Measurements from ENCODE around the gene NRP1.

NRP1 gene

DNA sequence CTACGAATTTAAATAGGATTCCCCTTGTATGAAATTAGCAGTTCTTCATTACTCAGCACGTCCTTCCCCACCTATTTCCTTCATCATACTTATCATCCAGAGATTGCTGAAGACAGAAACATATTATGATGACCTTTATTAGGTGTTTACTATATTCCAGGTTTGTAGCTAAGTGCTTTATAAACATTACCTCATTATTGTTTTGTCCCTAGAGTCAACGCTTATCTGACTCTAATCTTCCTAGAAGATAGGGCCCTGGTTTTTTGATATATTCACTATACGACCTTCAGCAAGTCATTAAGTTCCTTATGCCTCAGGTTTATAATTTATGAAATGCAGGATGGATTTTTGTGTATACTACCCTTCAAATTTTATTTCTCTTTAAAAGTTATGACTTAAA is 36.8 kb upstream of the NRP1 start:
- H3K36me3 ChIP-seq: no peaks in the 10 kb centered on the region
- H4K20me1 ChIP-seq: no peaks in the 10 kb centered on the region
- H3K4me3 ChIP-seq: no peak overlapping the region
- H3K27ac ChIP-seq: no peak overlapping the region
- no peaks in the 10 kb centered on the region for H3K27me3 ChIP-seq
- H3K9ac ChIP-seq: no peak overlapping the region
- H3K4me2 ChIP-seq: no peak overlapping the region
- peaks cover 10% of the 10 kb centered on the region for H3K9me3 ChIP-seq
- H3K4me1 ChIP-seq: no peaks in the 10 kb centered on the region
- no peak for TF ChIP-seq Cebpa-rat (IDR thresholded peaks at IDR 0.05)

DNA sequence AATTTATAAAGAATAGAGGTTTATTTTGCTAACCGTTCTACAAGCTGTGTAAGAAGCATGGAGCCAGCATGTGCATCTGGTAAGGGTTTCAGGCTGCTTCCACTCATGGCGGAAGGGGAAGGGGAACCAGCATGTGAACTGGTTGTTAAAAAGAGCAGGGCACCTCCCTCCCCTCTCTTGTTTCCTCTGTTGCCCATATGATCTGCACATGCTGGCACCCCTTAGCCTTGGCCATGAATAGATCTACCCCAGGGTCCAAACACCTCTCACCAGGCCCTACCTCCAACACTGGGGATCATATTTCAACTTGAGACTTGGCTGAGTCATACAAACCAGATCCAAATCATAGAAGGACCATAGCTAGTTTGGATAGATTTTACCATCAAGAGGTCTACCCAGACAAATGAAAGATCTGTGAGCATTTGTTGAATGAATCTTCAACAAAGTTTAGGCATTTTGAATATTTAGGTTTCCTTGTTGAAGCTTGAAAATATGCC is 36.0 kb upstream of the NRP1 start:
- Histone ChIP-seq H3K4me2 (no peak overlapping the region), H3K4me3 (no peak overlapping the region), H3K36me3 (no peaks in the 10 kb centered on the region), H3K4me1 (no peaks in the 10 kb centered on the region), H3K27ac (no peak overlapping the region), H3K9ac (no peak overlapping the region), H3K9me3 (peaks cover 13% of the 10 kb centered on the region), H4K20me1 (no peaks in the 10 kb centered on the region), H3K27me3 (no peaks in the 10 kb centered on the region)
- no peak for TF ChIP-seq Cebpa-rat (IDR thresholded peaks at IDR 0.05)

DNA sequence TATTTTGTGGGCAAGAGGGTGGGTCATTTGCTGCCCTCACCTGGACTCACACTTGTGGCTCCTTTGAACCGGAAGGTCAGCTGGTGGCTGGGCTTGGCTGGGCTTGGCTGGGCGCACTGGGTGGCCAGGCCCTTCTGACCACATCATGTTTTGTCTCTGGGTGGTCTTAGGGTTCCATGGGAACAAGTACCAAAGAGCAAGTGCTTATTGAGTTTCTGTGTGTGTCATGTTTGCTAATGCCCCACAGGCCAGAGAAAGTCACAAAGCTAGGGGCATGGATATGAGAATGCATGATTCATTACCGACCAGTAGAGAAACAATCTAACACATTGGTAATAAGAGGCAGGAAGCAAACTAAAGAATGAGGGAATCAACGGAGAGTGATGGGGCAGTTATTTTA is 33.6 kb upstream of the NRP1 start:
- no peak for TF ChIP-seq Cebpa-rat (IDR thresholded peaks at IDR 0.05)
- H3K27ac ChIP-seq: no peak overlapping the region
- no peaks in the 10 kb centered on the region for H3K36me3 ChIP-seq
- H3K4me1 ChIP-seq: no peaks in the 10 kb centered on the region
- no peaks in the 10 kb centered on the region for H3K27me3 ChIP-seq
- H3K9ac ChIP-seq: no peak overlapping the region
- H3K4me3 ChIP-seq: no peak overlapping the region
- peaks cover 13% of the 10 kb centered on the region for H3K9me3 ChIP-seq
- no peaks in the 10 kb centered on the region for H4K20me1 ChIP-seq
- no peak overlapping the region for H3K4me2 ChIP-seq

DNA sequence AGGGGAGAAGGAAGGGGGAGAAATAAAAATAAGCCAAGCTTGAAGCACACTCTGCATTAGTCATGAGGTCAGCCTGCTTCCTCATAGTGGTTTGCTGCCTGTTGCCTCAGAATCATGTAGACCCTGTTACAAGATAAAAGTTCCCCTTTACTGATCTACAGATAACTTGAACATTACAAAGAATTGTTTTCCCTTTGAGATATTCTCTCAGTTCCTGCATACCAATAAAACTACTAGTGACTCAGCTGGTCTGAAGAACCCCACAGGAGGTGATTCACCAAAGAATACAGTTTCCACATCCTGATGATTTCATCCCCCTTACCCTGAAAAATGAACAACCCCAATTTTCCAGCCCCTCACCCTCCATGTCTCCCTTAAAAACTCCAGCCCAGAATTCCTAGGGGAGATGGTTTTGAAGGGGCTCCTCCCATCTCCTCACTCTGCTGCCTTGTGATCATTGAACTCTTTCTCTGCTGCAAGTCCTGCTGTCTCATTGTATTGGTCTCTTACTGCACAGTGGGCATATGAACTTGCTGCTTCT is 31.5 kb upstream of the NRP1 start:
- Histone ChIP-seq H3K36me3 (no peaks in the 10 kb centered on the region), H3K4me2 (no peak overlapping the region)

DNA sequence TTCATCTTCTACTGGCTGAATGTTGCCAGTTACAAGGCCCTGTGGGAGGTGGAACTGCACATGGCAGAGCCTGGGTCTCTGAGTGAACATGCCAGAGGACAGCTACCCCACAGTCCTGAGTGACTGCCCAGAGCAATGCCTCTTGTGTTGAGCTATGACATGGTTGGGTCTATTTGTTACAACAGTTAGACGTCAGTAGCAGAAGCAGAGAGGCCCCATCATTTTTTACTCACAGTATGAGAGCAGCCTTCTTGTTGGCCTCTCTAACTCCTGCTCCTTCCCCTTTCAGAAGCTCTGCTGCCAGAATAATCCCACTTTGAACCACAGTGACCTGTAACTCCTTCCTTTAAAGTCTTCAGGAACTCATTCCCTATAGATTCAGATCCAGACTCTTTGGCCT is 30.8 kb upstream of the NRP1 start:
- no peak overlapping the region for H3K4me2 ChIP-seq
- H3K4me1 ChIP-seq: no peaks in the 10 kb centered on the region
- H3K36me3 ChIP-seq: no peaks in the 10 kb centered on the region
- no peaks in the 10 kb centered on the region for H4K20me1 ChIP-seq
- H3K9me3 ChIP-seq: peaks cover 13% of the 10 kb centered on the region
- no peak overlapping the region for H3K9ac ChIP-seq
- no peaks in the 10 kb centered on the region for H3K27me3 ChIP-seq
- H3K27ac ChIP-seq: no peak overlapping the region
- no peak overlapping the region for H3K4me3 ChIP-seq
- TF ChIP-seq Cebpa-rat (IDR thresholded peaks at IDR 0.05): no peak

More for the DNA sequence above, 31.5 kb upstream of the NRP1 start:
- Histone ChIP-seq H3K27me3 (no peaks in the 10 kb centered on the region), H3K9ac (no peak overlapping the region), H3K4me3 (no peak overlapping the region), H3K9me3 (peaks cover 13% of the 10 kb centered on the region), H3K4me1 (no peaks in the 10 kb centered on the region), H3K27ac (no peak overlapping the region), H4K20me1 (no peaks in the 10 kb centered on the region)
- no peak for TF ChIP-seq Cebpa-rat (IDR thresholded peaks at IDR 0.05)

DNA sequence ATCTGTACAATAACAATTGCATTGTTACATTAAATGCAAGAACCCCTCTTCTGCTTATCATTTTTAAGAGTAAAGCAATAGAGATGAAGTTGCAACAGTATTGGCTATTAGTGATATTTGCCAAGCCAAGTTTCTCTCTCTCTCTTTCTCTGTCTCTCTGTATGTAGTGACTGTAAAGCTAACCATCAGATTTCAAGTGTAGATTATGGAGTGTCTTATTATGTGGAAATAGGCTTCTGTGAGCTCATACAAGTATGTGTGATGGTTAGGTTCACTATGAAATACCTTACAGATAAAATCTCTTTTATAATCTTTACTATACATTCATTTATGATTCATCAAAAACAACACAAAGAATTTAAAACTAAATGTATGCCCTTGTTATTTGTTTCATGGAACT is 28.6 kb upstream of the NRP1 start:
- no peak overlapping the region for H3K27ac ChIP-seq
- H3K36me3 ChIP-seq: no peaks in the 10 kb centered on the region
- no peak overlapping the region for H3K9ac ChIP-seq
- H3K9me3 ChIP-seq: peaks cover 13% of the 10 kb centered on the region
- no peaks in the 10 kb centered on the region for H3K27me3 ChIP-seq
- H3K4me2 ChIP-seq: no peak overlapping the region
- peaks cover 3% of the 10 kb centered on the region; the same call in 1 of the 2 replicates for H3K4me1 ChIP-seq
- no peak overlapping the region for H3K4me3 ChIP-seq
- no peaks in the 10 kb centered on the region for H4K20me1 ChIP-seq
- TF ChIP-seq Cebpa-rat (IDR thresholded peaks at IDR 0.05): no peak

DNA sequence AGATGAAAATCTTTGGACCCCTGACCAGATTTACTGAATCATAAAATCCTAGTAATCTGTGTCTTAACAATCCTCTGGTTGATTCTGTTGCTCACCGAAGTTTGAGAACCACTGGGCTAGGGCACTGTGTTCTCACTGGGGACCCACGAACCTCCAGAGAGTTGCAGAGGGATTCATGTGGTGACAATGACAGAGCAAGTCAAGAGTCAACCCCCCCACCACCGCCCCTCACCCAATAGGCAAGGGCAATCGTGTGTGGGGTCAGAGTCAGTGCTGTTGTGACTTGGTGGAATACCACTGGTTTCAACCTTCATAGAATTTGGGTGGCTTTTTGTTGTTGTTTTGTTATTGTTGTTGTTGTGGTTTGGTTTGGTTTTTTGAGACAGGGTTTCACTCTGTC is 23.5 kb upstream of the NRP1 start:
- Histone ChIP-seq H3K4me3 (no peak overlapping the region), H4K20me1 (no peaks in the 10 kb centered on the region), H3K9ac (no peak overlapping the region), H3K4me1 (peaks cover 9% of the 10 kb centered on the region; the same call in 1 of the 2 replicates), H3K27ac (no peak overlapping the region), H3K27me3 (no peaks in the 10 kb centered on the region), H3K9me3 (no peaks in the 10 kb centered on the region; the same call in 1 of the 2 replicates), H3K4me2 (peak overlapping the region; percentile 33), H3K36me3 (no peaks in the 10 kb centered on the region)
- no peak for TF ChIP-seq Cebpa-rat (IDR thresholded peaks at IDR 0.05)

DNA sequence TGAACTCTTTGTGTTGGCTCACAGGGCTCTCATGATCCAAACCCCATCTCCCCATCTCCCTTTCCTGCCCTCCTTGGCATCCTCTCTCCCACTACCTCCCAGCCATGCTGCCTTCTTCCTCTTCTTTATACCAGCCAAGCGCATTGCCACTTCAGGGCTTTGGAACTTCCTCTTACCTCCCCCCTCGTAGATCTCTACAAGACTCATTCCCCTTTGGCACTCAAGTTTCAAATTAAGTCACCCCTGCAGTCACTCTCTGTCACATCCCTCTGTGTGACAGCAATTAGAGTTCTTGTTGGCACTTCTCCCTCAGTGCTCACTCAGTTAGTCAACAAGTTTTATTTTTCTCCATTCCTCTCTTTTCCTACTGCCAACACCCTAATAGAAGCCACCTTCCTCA is 20.8 kb upstream of the NRP1 start:
- Histone ChIP-seq H3K9ac (no peak overlapping the region), H3K4me2 (no peak overlapping the region), H4K20me1 (no peaks in the 10 kb centered on the region), H3K36me3 (no peaks in the 10 kb centered on the region), H3K27ac (no peak overlapping the region), H3K4me1 (peaks cover 9% of the 10 kb centered on the region; the same call in 1 of the 2 replicates), H3K9me3 (no peaks in the 10 kb centered on the region), H3K4me3 (no peak overlapping the region), H3K27me3 (no peaks in the 10 kb centered on the region)
- no peak for TF ChIP-seq Cebpa-rat (IDR thresholded peaks at IDR 0.05)

DNA sequence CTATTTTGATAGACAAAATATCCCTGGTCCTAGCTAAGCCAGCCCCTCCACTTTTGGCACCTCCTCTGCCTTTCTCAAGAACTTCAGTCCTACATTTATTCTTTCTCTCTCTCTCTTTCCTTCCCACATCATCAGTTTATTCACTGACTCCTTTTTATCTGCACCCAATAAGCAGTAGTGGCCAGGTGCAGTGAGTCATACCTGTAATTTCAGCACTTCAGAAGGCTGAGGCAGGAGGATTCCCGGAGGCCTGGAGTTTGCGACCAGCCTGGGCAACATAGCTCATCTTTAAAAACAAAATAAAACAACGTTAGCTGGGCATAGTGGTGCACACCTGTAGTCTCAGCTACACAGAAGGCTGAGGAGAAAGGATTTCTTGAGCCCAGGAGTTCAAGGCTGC is 19.4 kb upstream of the NRP1 start:
- TF ChIP-seq Cebpa-rat (IDR thresholded peaks at IDR 0.05): no peak
- H3K4me2 ChIP-seq: no peak overlapping the region
- no peak overlapping the region for H3K27ac ChIP-seq

DNA sequence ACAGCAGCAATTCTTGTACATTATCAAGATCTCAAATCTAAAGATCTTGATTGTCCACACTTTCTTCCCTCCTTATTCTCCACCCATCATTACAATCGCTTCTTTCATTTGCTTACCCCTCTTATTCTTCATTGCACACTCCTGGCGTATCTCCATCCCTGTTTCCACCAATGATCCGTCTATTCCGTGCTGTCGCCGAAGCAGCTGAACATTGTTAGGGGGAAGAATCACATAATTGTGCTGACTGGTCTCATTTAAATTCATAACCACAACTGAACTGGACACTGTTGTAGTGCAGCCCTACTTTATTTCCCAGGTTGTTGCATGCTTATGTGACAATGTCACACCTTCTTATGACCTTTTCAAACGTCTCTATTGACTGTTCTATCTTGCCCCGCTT is 18.9 kb upstream of the NRP1 start:
- no peak overlapping the region for H3K9ac ChIP-seq
- H4K20me1 ChIP-seq: no peaks in the 10 kb centered on the region
- no peaks in the 10 kb centered on the region for H3K36me3 ChIP-seq
- TF ChIP-seq Cebpa-rat (IDR thresholded peaks at IDR 0.05): no peak
- no peak overlapping the region for H3K4me3 ChIP-seq
- H3K9me3 ChIP-seq: no peaks in the 10 kb centered on the region
- no peaks in the 10 kb centered on the region for H3K27me3 ChIP-seq
- H3K4me1 ChIP-seq: peaks cover 9% of the 10 kb centered on the region; the same call in 1 of the 2 replicates
- H3K27ac ChIP-seq: no peak overlapping the region
- H3K4me2 ChIP-seq: no peak overlapping the region

More for the DNA sequence above, 19.4 kb upstream of the NRP1 start:
- Histone ChIP-seq H3K9me3 (no peaks in the 10 kb centered on the region), H3K4me1 (peaks cover 9% of the 10 kb centered on the region; the same call in 1 of the 2 replicates), H3K9ac (no peak overlapping the region), H4K20me1 (no peaks in the 10 kb centered on the region), H3K36me3 (no peaks in the 10 kb centered on the region), H3K4me3 (no peak overlapping the region), H3K27me3 (no peaks in the 10 kb centered on the region)

DNA sequence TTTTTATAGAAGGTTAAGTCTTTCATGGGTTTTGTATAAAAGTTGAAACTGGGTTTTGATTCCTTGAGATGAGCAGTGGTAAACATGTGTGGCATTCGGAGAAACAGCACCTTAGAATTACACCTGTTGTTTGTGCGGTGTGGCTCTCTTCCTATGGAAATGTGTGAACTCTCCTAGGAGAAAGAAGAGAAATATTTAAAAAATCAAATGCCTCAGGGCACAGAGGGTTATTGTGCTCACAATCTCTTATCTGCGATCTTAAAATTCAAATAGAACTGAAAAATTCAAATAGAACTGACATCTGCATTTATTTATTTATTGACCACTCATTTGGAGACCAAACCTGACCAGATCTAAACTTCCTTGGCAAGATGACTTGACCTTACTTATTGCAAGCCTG is 18.1 kb upstream of the NRP1 start:
- no peak overlapping the region for H3K27ac ChIP-seq
- no peak overlapping the region for H3K4me3 ChIP-seq
- no peak for TF ChIP-seq Cebpa-rat (IDR thresholded peaks at IDR 0.05)
- no peaks in the 10 kb centered on the region for H3K27me3 ChIP-seq
- no peak overlapping the region for H3K9ac ChIP-seq
- H3K4me2 ChIP-seq: no peak overlapping the region
- H4K20me1 ChIP-seq: no peaks in the 10 kb centered on the region
- H3K4me1 ChIP-seq: peaks cover 1% of the 10 kb centered on the region; the same call in 1 of the 2 replicates
- H3K9me3 ChIP-seq: no peaks in the 10 kb centered on the region
- H3K36me3 ChIP-seq: no peaks in the 10 kb centered on the region
